ENCODE data around the gene RAB9A. TPM values are rescaled to one million over a fixed set of nuclear protein-coding genes. Genes with fewer than 3 reads are reported as not detected.

Gene RAB9A
- total RNA-seq, 4 donors from 2014 or later, result 37.0 to 49.8 (median 45.1) TPM

DNA sequence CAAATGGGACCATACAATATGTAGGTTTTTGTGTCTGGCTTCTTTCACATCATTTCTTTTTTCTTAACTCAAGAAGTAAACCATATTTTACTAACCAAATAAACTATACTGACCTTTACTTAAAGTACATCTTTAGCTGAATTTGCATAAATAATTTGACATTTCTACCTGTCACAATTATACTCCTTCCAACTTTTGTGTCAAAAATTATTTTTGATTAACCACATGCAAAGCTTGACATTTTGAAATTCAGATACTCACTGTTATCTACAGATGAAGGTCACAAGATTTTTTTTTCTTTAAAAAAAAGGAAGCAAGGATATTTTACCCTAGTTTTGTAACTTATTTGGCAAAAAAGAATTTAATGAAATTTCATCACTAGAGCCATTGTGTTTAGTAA is 12.0 kb upstream of the RAB9A start:
- TF ChIP-seq, protein P1, sequence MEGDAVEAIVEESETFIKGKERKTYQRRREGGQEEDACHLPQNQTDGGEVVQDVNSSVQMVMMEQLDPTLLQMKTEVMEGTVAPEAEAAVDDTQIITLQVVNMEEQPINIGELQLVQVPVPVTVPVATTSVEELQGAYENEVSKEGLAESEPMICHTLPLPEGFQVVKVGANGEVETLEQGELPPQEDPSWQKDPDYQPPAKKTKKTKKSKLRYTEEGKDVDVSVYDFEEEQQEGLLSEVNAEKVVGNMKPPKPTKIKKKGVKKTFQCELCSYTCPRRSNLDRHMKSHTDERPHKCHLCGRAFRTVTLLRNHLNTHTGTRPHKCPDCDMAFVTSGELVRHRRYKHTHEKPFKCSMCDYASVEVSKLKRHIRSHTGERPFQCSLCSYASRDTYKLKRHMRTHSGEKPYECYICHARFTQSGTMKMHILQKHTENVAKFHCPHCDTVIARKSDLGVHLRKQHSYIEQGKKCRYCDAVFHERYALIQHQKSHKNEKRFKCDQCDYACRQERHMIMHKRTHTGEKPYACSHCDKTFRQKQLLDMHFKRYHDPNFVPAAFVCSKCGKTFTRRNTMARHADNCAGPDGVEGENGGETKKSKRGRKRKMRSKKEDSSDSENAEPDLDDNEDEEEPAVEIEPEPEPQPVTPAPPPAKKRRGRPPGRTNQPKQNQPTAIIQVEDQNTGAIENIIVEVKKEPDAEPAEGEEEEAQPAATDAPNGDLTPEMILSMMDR (IDR thresholded peaks at IDR 0.05; ENCODE audit: low read depth), result no peak

GRCh38 chrX:13681595-13681994 is 7.3 kb upstream of the RAB9A start:
- TF ChIP-seq, protein P1 (IDR thresholded peaks at IDR 0.05; ENCODE audit: low read depth), result no peak

GRCh38 chrX:13684361-13684760 is 4.6 kb upstream of the RAB9A start:
- TF ChIP-seq, protein P1 (IDR thresholded peaks at IDR 0.05; ENCODE audit: low read depth), result no peak

DNA sequence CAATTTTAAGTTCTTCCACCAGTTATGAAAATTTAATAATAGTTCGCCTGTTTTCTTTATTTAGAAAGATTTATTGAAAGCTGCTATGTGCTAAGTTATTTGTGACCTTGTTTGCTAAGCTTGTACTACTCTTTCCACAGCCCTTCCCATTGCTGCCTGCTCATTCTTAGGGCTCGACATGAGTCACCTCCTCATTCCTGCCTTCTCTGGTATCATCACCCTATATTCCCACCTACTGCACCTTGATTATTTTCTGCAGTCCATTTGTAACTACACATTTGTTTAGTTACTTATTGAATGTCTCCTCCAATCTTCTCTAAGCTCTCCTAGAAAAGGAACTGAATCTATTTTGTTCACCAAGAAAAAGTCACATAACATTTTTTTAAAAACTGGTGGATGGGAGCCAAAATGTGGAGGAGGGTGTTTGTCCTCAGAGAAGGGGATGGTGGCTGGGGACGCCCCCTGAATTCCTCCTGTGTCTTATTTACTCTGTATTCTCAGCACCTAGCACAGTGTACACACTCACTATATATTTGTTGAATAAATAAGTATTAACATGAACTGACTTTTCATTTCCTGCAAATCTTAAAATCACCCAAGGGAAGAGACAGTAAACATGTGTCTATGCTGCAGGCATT is 3.7 kb upstream of the RAB9A start:
- TF ChIP-seq, protein P1 (IDR thresholded peaks at IDR 0.05; ENCODE audit: low read depth), result no peak

DNA sequence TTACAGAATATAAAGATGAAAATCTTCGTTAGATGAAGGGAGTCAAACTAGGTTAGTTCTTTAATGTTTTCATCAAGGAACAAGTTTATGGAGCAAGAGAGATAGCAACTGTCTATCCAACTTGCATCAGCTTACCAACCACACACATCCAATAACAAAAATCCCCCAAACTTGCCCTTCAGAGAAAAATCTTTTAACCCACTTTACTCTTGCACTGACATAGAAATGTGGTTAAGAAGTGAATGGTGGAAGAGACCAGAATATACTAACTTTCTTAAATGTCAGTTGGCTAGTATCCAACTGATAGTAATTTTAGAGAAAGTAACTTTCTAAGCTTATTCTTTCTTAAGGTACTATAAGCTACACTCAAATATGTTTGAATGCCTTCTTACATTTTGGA is 1.7 kb upstream of the RAB9A start:
- TF ChIP-seq, protein P1 (IDR thresholded peaks at IDR 0.05; ENCODE audit: low read depth), result no peak

DNA sequence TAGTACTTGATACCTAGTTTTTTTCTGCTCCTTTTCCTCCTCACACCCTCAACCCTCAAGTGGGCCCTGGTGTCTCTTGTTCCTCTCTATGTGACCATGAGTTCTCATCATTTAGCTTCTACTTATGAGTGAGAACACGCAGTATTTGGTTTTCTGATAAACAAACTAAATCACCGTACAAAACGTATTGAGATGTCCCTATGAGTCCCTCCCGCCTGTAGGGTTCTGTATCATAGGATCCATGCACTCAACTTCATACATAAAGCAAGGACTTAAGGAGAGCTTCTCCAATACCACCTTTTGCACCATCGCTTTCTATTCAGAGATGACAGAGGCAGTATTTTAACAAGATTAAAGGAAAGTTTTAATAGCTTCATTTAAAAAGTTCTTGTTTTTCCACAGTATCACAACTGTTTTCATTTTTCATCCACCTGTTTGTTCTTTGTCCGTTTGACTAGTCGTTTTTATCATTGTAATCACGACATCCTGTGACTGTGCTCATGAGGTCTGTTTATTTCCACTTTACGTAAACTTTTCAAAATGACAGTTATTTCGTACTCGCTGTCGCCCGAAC is 457 bp upstream of the RAB9A start:
- TF ChIP-seq, protein P1 (IDR thresholded peaks at IDR 0.05; ENCODE audit: low read depth), result no peak

DNA sequence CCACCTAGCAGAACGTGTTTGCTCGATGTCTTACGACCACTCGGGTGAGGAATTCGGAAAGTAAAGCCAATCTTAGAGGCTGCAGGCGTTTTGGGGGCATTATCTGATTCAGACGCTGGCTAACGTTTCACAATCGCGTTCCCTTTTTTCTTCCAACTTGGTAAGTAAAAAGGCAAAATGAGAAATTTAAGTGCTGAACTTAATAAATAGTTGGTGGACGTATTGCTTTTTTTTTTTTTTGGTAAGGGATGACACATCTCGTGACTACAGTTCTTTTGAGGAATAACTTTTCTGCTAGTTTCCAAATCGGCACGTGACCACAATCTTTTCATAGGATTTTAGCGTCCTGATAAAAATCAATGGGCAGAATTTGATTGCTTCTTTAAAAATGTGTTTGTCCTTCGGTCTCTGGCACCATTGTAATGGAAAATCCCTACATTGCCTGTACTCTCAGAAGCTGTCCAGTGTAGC is 848 bp downstream of the RAB9A start:
- TF ChIP-seq, protein P1 (IDR thresholded peaks at IDR 0.05; ENCODE audit: low read depth), result no peak

All from subcutaneous adipose tissue (tissue), 4 donors.